HEK293 (cell line): Measurements from ENCODE around the gene SEMA4C.

ENCODE experiments used
- CTCF ChIA-PET: fragments of 350-600 bp; formaldehyde crosslinking; extraction: SDS; loops from one replicate; lab custom pipeline; 2021; ENCODE audit warnings: antibody characterized with exemption; lab: Yijun Ruan, JAX
- POLR2A ChIA-PET: fragments of 300-600 bp; formaldehyde crosslinking; extraction: SDS; loops from one replicate; lab custom pipeline; 2020; ENCODE audit warnings: antibody characterized with exemption, inconsistent platforms; lab: Yijun Ruan, JAX
- H3K27ac ChIP-seq: fragments of 200-500 bp; sonication (Bioruptor generic); 2 replicates; pipeline ENCODE4 v1.5.1; 2014; ENCODE audit warnings: low read depth, low read length, control low read depth, inconsistent platforms; ENCODE audit errors: extremely low read depth
- H3K36me3 ChIP-seq, 2 experiments: fragments of 200-500 bp in 1 of 2; sonication (Bioruptor generic) in 1 of 2; 1 replicate in 1 of 2; 2 replicates in 1 of 2; pipeline ENCODE4 v1.5.1; 2014 to 2017; ENCODE audit warnings: inconsistent platforms in 2 of 2, low read length in 2 of 2; ENCODE audit not compliant: control insufficient read depth in 2 of 2, insufficient read depth in 1 of 2
- H3K4me1 ChIP-seq: fragments of 200-500 bp; sonication (Bioruptor generic); 2 replicates; pipeline ENCODE4 v1.5.1; 2014; ENCODE audit warnings: mild to moderate bottlenecking, low read length, inconsistent platforms; ENCODE audit not compliant: control insufficient read depth, insufficient read depth
- H3K4me3 ChIP-seq: 2 replicates; pipeline ENCODE4 v1.5.1; 2011; ENCODE audit warnings: low read depth, mild to moderate bottlenecking, control low read depth, low read length, moderate library complexity
- H3K9me3 ChIP-seq: fragments of 200-500 bp; sonication (Bioruptor generic); 2 replicates; pipeline ENCODE4 v1.5.1; 2014; ENCODE audit warnings: low read depth, low read length, inconsistent platforms; ENCODE audit not compliant: control insufficient read depth, insufficient read depth
- KLF10 ChIP-seq: fragments of 450-650 bp; IDR thresholded peaks from 2 replicates; pipeline ENCODE4 v1.5.1; 2018; ENCODE audit warnings: missing biosample characterization, mild to moderate bottlenecking, missing genetic modification characterization
- KLF16 ChIP-seq: fragments of 450-650 bp; formaldehyde crosslinking; IDR thresholded peaks from 2 replicates; pipeline ENCODE4 v1.5.1; 2017; ENCODE audit warnings: missing biosample characterization, missing genetic modification characterization
- SCRT2 ChIP-seq: fragments of 450-650 bp; formaldehyde crosslinking; IDR thresholded peaks from 2 replicates; pipeline ENCODE4 v1.5.1; 2016; ENCODE audit warnings: missing biosample characterization, missing genetic modification characterization
- TCF7L2 ChIP-seq: IDR thresholded peaks from 2 replicates; pipeline ENCODE4 v1.6.1; 2011; ENCODE audit warnings: low read depth, mild to moderate bottlenecking, inconsistent platforms, low read length, moderate library complexity, borderline replicate concordance
- TRIM28 ChIP-seq: IDR thresholded peaks from 2 replicates; pipeline ENCODE4 v1.6.1; 2011; ENCODE audit warnings: low read length, control low read depth, borderline replicate concordance
- WT1 ChIP-seq: fragments of 450-650 bp; formaldehyde crosslinking; IDR thresholded peaks from 2 replicates; pipeline ENCODE4 v1.5.1; 2016; ENCODE audit warnings: missing biosample characterization, missing genetic modification characterization
- ZNF121 ChIP-seq: fragments of 450-650 bp; formaldehyde crosslinking; IDR thresholded peaks from 2 replicates; pipeline ENCODE4 v1.5.1; 2016; ENCODE audit warnings: missing biosample characterization, missing genetic modification characterization
- ZNF132 ChIP-seq: fragments of 450-650 bp; formaldehyde crosslinking; IDR thresholded peaks from 2 replicates; pipeline ENCODE4 v1.5.1; 2017; ENCODE audit warnings: missing biosample characterization, missing genetic modification characterization, borderline replicate concordance
- ZNF155 ChIP-seq: fragments of 450-650 bp; formaldehyde crosslinking; IDR thresholded peaks from 2 replicates; pipeline ENCODE4 v1.5.1; 2016; ENCODE audit warnings: missing biosample characterization, missing genetic modification characterization
- ZNF16 ChIP-seq: fragments of 450-650 bp; formaldehyde crosslinking; IDR thresholded peaks from 2 replicates; pipeline ENCODE4 v1.5.1; 2016; ENCODE audit warnings: low read depth, missing biosample characterization, missing genetic modification characterization
- ZNF214 ChIP-seq: fragments of 450-650 bp; formaldehyde crosslinking; IDR thresholded peaks from 2 replicates; pipeline ENCODE4 v1.5.1; 2017; ENCODE audit warnings: missing biosample characterization, mild to moderate bottlenecking, missing genetic modification characterization, borderline replicate concordance
- ZNF558 ChIP-seq: fragments of 450-650 bp; formaldehyde crosslinking; IDR thresholded peaks from 2 replicates; pipeline ENCODE4 v1.5.1; 2016; ENCODE audit warnings: missing biosample characterization, missing genetic modification characterization
- ZNF600 ChIP-seq: fragments of 450-650 bp; formaldehyde crosslinking; IDR thresholded peaks from 2 replicates; pipeline ENCODE4 v1.5.1; 2016; ENCODE audit warnings: missing biosample characterization, missing genetic modification characterization
- ZNF747 ChIP-seq: fragments of 450-650 bp; formaldehyde crosslinking; IDR thresholded peaks from 2 replicates; pipeline ENCODE4 v1.5.1; 2016; ENCODE audit warnings: missing biosample characterization, missing genetic modification characterization
- TF ChIP-seq, protein P1 (sequence below): IDR thresholded peaks from 2 replicates; pipeline ENCODE4 v1.6.1; 2011; ENCODE audit warnings: mild to moderate bottlenecking, low read depth, low read length, borderline replicate concordance
- TF ChIP-seq, protein P2 (sequence below): fragments of 450-650 bp; formaldehyde crosslinking; IDR thresholded peaks from 2 replicates; pipeline ENCODE4 v1.5.1; 2016; ENCODE audit warnings: missing biosample characterization, missing genetic modification characterization
- TF ChIP-seq, protein P3 (sequence below): fragments of 450-650 bp; formaldehyde crosslinking; conservative IDR thresholded peaks from 2 replicates; pipeline ENCODE4 v1.5.1; 2016; ENCODE audit warnings: low read depth, missing biosample characterization, missing genetic modification characterization
- TF ChIP-seq, protein P4 (sequence below): fragments of 450-650 bp; formaldehyde crosslinking; IDR thresholded peaks from 2 replicates; pipeline ENCODE4 v1.5.1; 2016; ENCODE audit warnings: missing biosample characterization, missing genetic modification characterization
- TF ChIP-seq, protein P5 (sequence below): fragments of 450-650 bp; formaldehyde crosslinking; IDR thresholded peaks from 2 replicates; pipeline ENCODE4 v1.5.1; 2016; ENCODE audit warnings: missing biosample characterization, missing genetic modification characterization

Gene SEMA4C

DNA sequence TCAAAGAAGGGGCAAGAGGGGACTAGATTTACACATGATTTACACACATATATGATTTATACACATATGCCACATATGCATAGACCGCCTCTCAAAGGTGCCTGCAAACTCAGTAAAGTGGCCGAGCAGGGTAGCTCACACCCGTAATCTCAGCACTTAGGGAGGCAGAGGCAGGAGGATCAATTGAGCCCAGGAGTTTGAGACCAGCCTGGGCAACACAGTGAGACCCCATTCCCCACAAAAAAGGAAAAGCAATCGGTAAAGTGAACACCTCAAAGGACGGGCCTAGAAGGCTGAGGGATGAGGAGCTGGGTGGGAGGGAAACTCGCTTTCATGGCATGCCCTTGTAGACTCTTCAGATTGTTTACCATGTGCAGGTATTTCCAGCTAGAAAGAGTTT lies 17.2 kb downstream of the SEMA4C start:
- Histone ChIP-seq H3K27ac (no peak overlapping the region), H3K4me1 (no peaks in the 10 kb centered on the region), H3K4me3 (no peak overlapping the region), H3K9me3 (no peaks in the 10 kb centered on the region), H3K36me3 (peaks cover 28 to 53% of the 10 kb centered on the region in 2 experiments)
- TF ChIP-seq, protein P1, sequence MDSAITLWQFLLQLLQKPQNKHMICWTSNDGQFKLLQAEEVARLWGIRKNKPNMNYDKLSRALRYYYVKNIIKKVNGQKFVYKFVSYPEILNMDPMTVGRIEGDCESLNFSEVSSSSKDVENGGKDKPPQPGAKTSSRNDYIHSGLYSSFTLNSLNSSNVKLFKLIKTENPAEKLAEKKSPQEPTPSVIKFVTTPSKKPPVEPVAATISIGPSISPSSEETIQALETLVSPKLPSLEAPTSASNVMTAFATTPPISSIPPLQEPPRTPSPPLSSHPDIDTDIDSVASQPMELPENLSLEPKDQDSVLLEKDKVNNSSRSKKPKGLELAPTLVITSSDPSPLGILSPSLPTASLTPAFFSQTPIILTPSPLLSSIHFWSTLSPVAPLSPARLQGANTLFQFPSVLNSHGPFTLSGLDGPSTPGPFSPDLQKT, result no peak
- TF ChIP-seq ZNF155 (tag by site-specific recombination) (no peak), ZNF558 (no peak), ZNF121 (tag by site-specific recombination) (peak; percentile 56; the same call in 1 of the 2 replicates)
- CTCF ChIA-PET, result interaction anchor here (0.6 to 2.2 kb wide), 3 partner anchors 16 to 99 kb away, joined by 3 to 9 read pairs (median 3); no protein-coding TSS in a partner anchor
- POLR2A ChIA-PET, result interaction anchor here (0.5 to 0.7 kb wide), 2 partner anchors 159 to 1540 kb away, joined by 3 to 4 read pairs; no protein-coding TSS in a partner anchor

DNA sequence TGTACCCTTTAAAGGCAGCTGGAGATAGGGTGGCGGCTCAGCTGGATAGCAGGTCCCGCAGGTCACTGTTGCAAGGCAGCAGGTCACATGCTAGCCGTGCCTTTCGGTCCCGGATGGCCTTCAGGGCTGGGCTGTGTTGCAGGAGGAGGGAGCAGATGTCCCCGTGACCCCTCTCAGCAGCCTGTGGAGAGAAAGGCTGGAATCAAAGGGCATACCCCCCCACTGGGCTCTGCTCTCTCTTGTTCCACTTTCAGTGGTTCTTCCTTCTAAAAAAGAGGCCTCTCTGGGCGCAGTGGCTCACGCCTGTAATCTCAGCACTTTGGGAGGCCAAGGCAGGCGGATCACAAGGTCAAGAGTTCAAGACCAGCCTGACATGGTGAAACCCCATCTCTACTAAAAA lies 21.6 kb downstream of the SEMA4C start:
- CTCF ChIA-PET, result interaction anchor here (0.8 kb wide), 1 partner anchor 10 kb away, joined by 6 read pairs; the partner anchor contains the start of gene ANKRD39
- POLR2A ChIA-PET, result interaction anchor here (1.4 kb wide), 1 partner anchor 20 kb away, joined by 3 read pairs; no protein-coding TSS in a partner anchor
- Histone ChIP-seq H3K4me3 (no peak overlapping the region), H3K4me1 (no peaks in the 10 kb centered on the region), H3K27ac (no peak overlapping the region), H3K9me3 (no peaks in the 10 kb centered on the region), H3K36me3 (peaks cover 33 to 54% of the 10 kb centered on the region in 2 experiments)
- TF ChIP-seq, protein P2, sequence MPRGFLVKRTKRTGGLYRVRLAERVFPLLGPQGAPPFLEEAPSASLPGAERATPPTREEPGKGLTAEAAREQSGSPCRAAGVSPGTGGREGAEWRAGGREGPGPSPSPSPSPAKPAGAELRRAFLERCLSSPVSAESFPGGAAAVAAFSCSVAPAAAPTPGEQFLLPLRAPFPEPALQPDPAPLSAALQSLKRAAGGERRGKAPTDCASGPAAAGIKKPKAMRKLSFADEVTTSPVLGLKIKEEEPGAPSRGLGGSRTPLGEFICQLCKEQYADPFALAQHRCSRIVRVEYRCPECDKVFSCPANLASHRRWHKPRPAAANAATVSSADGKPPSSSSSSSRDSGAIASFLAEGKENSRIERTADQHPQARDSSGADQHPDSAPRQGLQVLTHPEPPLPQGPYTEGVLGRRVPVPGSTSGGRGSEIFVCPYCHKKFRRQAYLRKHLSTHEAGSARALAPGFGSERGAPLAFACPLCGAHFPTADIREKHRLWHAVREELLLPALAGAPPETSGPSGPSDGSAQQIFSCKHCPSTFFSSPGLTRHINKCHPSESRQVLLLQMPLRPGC (tag by site-specific recombination), result no peak
- TF ChIP-seq, protein P3, sequence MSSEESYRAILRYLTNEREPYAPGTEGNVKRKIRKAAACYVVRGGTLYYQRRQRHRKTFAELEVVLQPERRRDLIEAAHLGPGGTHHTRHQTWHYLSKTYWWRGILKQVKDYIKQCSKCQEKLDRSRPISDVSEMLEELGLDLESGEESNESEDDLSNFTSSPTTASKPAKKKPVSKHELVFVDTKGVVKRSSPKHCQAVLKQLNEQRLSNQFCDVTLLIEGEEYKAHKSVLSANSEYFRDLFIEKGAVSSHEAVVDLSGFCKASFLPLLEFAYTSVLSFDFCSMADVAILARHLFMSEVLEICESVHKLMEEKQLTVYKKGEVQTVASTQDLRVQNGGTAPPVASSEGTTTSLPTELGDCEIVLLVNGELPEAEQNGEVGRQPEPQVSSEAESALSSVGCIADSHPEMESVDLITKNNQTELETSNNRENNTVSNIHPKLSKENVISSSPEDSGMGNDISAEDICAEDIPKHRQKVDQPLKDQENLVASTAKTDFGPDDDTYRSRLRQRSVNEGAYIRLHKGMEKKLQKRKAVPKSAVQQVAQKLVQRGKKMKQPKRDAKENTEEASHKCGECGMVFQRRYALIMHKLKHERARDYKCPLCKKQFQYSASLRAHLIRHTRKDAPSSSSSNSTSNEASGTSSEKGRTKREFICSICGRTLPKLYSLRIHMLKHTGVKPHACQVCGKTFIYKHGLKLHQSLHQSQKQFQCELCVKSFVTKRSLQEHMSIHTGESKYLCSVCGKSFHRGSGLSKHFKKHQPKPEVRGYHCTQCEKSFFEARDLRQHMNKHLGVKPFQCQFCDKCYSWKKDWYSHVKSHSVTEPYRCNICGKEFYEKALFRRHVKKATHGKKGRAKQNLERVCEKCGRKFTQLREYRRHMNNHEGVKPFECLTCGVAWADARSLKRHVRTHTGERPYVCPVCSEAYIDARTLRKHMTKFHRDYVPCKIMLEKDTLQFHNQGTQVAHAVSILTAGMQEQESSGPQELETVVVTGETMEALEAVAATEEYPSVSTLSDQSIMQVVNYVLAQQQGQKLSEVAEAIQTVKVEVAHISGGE (tag by site-specific recombination), result no peak
- TF ChIP-seq SCRT2 (tag by site-specific recombination), result peak; percentile 39; the same call in 1 of the 2 replicates

DNA sequence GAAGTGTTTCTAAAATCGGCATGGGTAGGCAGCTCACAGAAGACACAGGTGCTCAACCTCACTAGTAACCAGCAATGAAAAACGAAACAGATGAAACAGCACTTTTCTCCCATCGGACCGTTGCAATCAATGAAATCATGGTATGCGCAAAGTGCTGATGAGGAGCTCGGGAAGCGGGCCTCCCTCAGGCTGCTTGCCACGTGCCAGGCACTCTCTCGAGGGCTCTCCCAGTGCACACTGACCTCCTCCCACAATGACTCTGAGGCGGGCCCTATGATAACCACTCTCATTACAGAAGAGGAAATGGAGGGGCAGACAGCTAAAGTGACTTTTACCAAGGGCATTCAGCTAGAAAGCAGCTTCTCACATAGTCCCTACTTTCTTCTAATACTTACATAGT lies 22.3 kb downstream of the SEMA4C start:
- Histone ChIP-seq H3K27ac (no peak overlapping the region), H3K4me3 (no peak overlapping the region), H3K4me1 (no peaks in the 10 kb centered on the region), H3K36me3 (peaks cover 30 to 48% of the 10 kb centered on the region in 2 experiments), H3K9me3 (no peaks in the 10 kb centered on the region)
- POLR2A ChIA-PET, result interaction anchor here (0.6 to 1.4 kb wide), 3 partner anchors 12 to 123 kb away, joined by 3 read pairs; no protein-coding TSS in a partner anchor
- CTCF ChIA-PET, result interaction anchor here (0.7 to 0.8 kb wide), 2 partner anchors 10 to 253 kb away, joined by 3 to 4 read pairs; partner anchors contain the start of gene ANKRD39
- TF ChIP-seq TCF7L2, result no peak
- no peak for TF ChIP-seq KLF10 (tag by site-specific recombination)
- TF ChIP-seq ZNF132 (tag by site-specific recombination), result no peak
- no peak for TF ChIP-seq ZNF16 (tag by site-specific recombination)
- TF ChIP-seq, protein P4, sequence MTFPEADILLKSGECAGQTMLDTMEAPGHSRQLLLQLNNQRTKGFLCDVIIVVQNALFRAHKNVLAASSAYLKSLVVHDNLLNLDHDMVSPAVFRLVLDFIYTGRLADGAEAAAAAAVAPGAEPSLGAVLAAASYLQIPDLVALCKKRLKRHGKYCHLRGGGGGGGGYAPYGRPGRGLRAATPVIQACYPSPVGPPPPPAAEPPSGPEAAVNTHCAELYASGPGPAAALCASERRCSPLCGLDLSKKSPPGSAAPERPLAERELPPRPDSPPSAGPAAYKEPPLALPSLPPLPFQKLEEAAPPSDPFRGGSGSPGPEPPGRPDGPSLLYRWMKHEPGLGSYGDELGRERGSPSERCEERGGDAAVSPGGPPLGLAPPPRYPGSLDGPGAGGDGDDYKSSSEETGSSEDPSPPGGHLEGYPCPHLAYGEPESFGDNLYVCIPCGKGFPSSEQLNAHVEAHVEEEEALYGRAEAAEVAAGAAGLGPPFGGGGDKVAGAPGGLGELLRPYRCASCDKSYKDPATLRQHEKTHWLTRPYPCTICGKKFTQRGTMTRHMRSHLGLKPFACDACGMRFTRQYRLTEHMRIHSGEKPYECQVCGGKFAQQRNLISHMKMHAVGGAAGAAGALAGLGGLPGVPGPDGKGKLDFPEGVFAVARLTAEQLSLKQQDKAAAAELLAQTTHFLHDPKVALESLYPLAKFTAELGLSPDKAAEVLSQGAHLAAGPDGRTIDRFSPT (tag by site-specific recombination), result no peak
- TF ChIP-seq KLF16, result no peak
- TF ChIP-seq TRIM28, result no peak
- TF ChIP-seq ZNF747 (tag by site-specific recombination), result no peak
- TF ChIP-seq, protein P5, sequence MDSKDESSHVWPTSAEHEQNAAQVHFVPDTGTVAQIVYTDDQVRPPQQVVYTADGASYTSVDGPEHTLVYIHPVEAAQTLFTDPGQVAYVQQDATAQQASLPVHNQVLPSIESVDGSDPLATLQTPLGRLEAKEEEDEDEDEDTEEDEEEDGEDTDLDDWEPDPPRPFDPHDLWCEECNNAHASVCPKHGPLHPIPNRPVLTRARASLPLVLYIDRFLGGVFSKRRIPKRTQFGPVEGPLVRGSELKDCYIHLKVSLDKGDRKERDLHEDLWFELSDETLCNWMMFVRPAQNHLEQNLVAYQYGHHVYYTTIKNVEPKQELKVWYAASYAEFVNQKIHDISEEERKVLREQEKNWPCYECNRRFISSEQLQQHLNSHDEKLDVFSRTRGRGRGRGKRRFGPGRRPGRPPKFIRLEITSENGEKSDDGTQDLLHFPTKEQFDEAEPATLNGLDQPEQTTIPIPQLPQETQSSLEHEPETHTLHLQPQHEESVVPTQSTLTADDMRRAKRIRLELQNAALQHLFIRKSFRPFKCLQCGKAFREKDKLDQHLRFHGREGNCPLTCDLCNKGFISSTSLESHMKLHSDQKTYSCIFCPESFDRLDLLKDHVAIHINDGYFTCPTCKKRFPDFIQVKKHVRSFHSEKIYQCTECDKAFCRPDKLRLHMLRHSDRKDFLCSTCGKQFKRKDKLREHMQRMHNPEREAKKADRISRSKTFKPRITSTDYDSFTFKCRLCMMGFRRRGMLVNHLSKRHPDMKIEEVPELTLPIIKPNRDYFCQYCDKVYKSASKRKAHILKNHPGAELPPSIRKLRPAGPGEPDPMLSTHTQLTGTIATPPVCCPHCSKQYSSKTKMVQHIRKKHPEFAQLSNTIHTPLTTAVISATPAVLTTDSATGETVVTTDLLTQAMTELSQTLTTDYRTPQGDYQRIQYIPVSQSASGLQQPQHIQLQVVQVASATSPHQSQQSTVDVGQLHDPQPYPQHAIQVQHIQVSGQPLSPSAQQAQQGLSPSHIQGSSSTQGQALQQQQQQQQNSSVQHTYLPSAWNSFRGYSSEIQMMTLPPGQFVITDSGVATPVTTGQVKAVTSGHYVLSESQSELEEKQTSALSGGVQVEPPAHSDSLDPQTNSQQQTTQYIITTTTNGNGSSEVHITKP, result no peak
- no peak for TF ChIP-seq ZNF600 (tag by site-specific recombination)
- TF ChIP-seq WT1 (tag by site-specific recombination), result no peak
- no peak for TF ChIP-seq ZNF214 (tag by site-specific recombination)
